DND-41 (cell line): ENCODE results near the gene CTCF.

Experiments used
- CTCF ChIP-seq: IDR thresholded peaks from 2 replicates; pipeline ENCODE4 v1.5.1; 2012; ENCODE audit warnings: borderline replicate concordance, low read length, moderate library complexity, mild to moderate bottlenecking; ENCODE audit not compliant: poor library complexity, severe bottlenecking; ENCODE audit errors: extremely low read depth
- EZH2 ChIP-seq: IDR thresholded peaks from 3 replicates; pipeline ENCODE4 v1.6.1; 2012; ENCODE audit warnings: borderline replicate concordance, low read depth, mild to moderate bottlenecking, moderate library complexity, low read length, inconsistent platforms; ENCODE audit not compliant: severe bottlenecking

- no peak for TF ChIP-seq CTCF
- TF ChIP-seq EZH2 = no peak
Measured at GRCh38 chr16:67650023-67650422, 87.7 kb downstream of the CTCF start.
